ENCODE results near the gene SPATS2L.

GRCh38 chr2:200509235-200509611 is 202.7 kb downstream of the SPATS2L start:
- TF ChIP-seq CTCF (IDR thresholded peaks at IDR 0.05; ENCODE audit: poor library complexity) (no peak), EZH2 (IDR thresholded peaks at IDR 0.05; ENCODE audit: borderline replicate concordance) (no peak), EZH2phosphoT487 (IDR thresholded peaks at IDR 0.05; ENCODE audit: low read depth, severe bottlenecking, unreplicated experiment) (no peak)
